Endodermal cell (in vitro differentiated cells): ENCODE measurements around the gene RAD51D. TPM values are rescaled to one million over a fixed set of nuclear protein-coding genes. Genes with fewer than 3 reads are reported as not detected.

Experiments used
- DNase-seq: peaks from one replicate; pipeline ENCODE4 v3.0.0-alpha.2; 2017
- H3K27ac ChIP-seq: 2 replicates; pipeline ENCODE4 v1.5.1; 2013; ENCODE audit warnings: mild to moderate bottlenecking, low read depth, low read length, moderate library complexity
- H3K27me3 ChIP-seq: 2 replicates; pipeline ENCODE4 v1.6.1; 2013; ENCODE audit warnings: mild to moderate bottlenecking, low read length, moderate library complexity; ENCODE audit not compliant: insufficient read depth, control insufficient read depth, poor library complexity, severe bottlenecking
- H3K36me3 ChIP-seq: 2 replicates; pipeline ENCODE4 v1.7.0; 2013; ENCODE audit warnings: mild to moderate bottlenecking, low read length, moderate library complexity; ENCODE audit not compliant: control insufficient read depth, insufficient read depth
- H3K4me1 ChIP-seq: one replicate; pipeline ENCODE4 v1.7.0; 2013; ENCODE audit warnings: low read length; ENCODE audit not compliant: control insufficient read depth, insufficient read depth
- H3K4me3 ChIP-seq: 2 replicates; pipeline ENCODE4 v1.5.1; 2013; ENCODE audit warnings: mild to moderate bottlenecking, low read length, moderate library complexity
- H3K9ac ChIP-seq: 2 replicates; pipeline ENCODE4 v1.6.1; 2013; ENCODE audit warnings: mild to moderate bottlenecking, low read length, moderate library complexity; ENCODE audit not compliant: poor library complexity, severe bottlenecking; ENCODE audit errors: extremely low read depth
- H3K9me3 ChIP-seq: 2 replicates; pipeline ENCODE4 v1.6.1; 2013; ENCODE audit warnings: mild to moderate bottlenecking, low read length, moderate library complexity; ENCODE audit not compliant: control insufficient read depth
- H3K27ac Mint-ChIP-seq: 2 replicates; pipeline ENCODE4 v1.8.0; 2020; ENCODE audit warnings: mixed read lengths
- H3K27me3 Mint-ChIP-seq: 2 replicates; pipeline ENCODE4 v1.8.0; 2021; ENCODE audit warnings: mild to moderate bottlenecking, mixed read lengths; ENCODE audit not compliant: insufficient read depth
- H3K36me3 Mint-ChIP-seq: 2 replicates; pipeline ENCODE4 v1.8.0; 2020; ENCODE audit warnings: low read depth, mixed read lengths
- H3K4me1 Mint-ChIP-seq: 2 replicates; pipeline ENCODE4 v1.8.0; 2020; ENCODE audit warnings: mixed read lengths
- H3K4me3 Mint-ChIP-seq: 2 replicates; pipeline ENCODE4 v1.8.0; 2020; ENCODE audit warnings: mild to moderate bottlenecking, moderate library complexity, mixed read lengths
- H3K9me3 Mint-ChIP-seq: 2 replicates; pipeline ENCODE4 v1.8.0; 2020; ENCODE audit warnings: mild to moderate bottlenecking, mixed read lengths
- WGBS, 2 experiments: methylation state at CpG; one replicate each; pipeline versions ENCODE4 v1.1.5 to v1.1.7; 2013; ENCODE audit warnings: missing lambda C conversion rate in 2 of 2, mixed read lengths in 1 of 2; ENCODE audit not compliant: insufficient coverage in 1 of 2, insufficient read length in 1 of 2; 5-methylcytosine and 5-hydroxymethylcytosine counted together
- total RNA-seq, 2 donors: library from RNA; stranded (reverse); fragmentation: NEBNext Ultra II Directional in 1 of 2; extraction: Animal tissue kit (Norgen Biotek cat#: 25700) in 1 of 2; gene quantifications; 2 replicates in 1 of 2; 3 replicates in 1 of 2; pipeline ENCODE4 v1.2.1, GENCODE V29; 2021
- TF ChIP-seq, protein P1 (sequence below): fragments of 200-600 bp; sonication (generic); conservative IDR thresholded peaks from 2 replicates; pipeline ENCODE4 v1.5.0; 2021; ENCODE audit warnings: antibody characterized with exemption, mild to moderate bottlenecking

The RAD51D gene
- total RNA-seq, 2 donors from 2014 or later = 24.8 to 26.0 TPM

- Histone ChIP-seq H3K4me1 (no peaks in the 10 kb centered on the region), H3K9me3 (no peaks in the 10 kb centered on the region), H3K27ac (no peak overlapping the region), H3K36me3 (peaks cover 47% of the 10 kb centered on the region), H3K27me3 (no peaks in the 10 kb centered on the region), H3K9ac (no peak overlapping the region), H3K4me3 (no peak overlapping the region)
- H3K4me1 Mint-ChIP-seq = no peaks in the 10 kb centered on the region
- no peak for DNase-seq
- peaks cover 2% of the 10 kb centered on the region for H3K27me3 Mint-ChIP-seq
- no peaks in the 10 kb centered on the region for H3K9me3 Mint-ChIP-seq
- H3K4me3 Mint-ChIP-seq = no peak overlapping the region
- 100% methylated on average over 3 of the region's 3 CpGs; no CpG with 5 or more reads in 1 of the 2 experiments for WGBS, 2 experiments
- H3K27ac Mint-ChIP-seq = no peak overlapping the region
- peaks cover 33% of the 10 kb centered on the region for H3K36me3 Mint-ChIP-seq
- TF ChIP-seq, protein P1, sequence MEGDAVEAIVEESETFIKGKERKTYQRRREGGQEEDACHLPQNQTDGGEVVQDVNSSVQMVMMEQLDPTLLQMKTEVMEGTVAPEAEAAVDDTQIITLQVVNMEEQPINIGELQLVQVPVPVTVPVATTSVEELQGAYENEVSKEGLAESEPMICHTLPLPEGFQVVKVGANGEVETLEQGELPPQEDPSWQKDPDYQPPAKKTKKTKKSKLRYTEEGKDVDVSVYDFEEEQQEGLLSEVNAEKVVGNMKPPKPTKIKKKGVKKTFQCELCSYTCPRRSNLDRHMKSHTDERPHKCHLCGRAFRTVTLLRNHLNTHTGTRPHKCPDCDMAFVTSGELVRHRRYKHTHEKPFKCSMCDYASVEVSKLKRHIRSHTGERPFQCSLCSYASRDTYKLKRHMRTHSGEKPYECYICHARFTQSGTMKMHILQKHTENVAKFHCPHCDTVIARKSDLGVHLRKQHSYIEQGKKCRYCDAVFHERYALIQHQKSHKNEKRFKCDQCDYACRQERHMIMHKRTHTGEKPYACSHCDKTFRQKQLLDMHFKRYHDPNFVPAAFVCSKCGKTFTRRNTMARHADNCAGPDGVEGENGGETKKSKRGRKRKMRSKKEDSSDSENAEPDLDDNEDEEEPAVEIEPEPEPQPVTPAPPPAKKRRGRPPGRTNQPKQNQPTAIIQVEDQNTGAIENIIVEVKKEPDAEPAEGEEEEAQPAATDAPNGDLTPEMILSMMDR = no peak
Measured at GRCh38 chr17:35130392-35130791, 10.7 kb upstream of the RAD51D start.

- peaks cover 42% of the 10 kb centered on the region for H3K36me3 ChIP-seq
Measured at GRCh38 chr17:35129973-35130351, 10.3 kb upstream of the RAD51D start.

DNA sequence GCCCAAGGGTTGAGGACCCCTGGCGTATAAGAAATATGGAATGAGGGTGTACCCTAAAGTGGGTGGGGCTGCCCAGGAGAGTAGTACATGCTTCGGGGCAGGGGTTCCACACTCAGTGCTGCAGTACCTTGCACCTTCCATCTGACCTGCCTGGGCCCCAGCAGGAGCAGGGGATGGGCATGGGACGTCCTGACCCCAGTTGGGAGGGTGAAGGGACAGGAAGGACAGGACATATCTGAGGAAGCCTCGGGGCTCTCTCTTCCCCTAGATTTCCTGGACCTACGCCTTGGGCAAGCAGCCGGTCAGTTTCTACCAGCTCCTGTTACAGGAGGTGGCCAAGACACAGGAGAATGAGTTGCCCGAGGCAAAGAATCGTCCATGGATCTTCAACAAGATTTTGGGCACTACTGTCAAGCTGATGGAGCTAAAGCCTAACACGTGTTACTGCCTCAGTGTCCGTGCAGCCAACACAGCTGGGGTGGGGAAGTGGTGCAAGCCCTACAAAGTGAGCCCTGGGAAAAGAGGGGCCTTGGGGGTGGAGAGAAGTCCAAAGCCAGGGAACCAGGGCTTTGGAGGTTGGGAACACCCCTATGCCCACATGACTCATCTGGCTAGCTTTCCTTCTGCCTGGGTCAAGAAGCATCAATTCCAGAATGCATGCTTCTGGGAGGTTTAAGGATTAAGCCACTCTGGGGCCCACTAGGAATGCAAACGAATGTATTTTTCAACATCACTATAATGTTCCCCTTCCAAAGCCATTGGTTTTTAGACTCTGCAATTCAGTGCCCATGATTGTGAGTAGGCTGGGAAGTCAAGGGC is 9.7 kb upstream of the RAD51D start:
- H3K9me3 ChIP-seq = no peaks in the 10 kb centered on the region
- DNase-seq = no peak

More at GRCh38 chr17:35129973-35130351, 10.3 kb upstream of the RAD51D start:
- Mint-ChIP-seq H3K27me3 (peaks cover 2% of the 10 kb centered on the region), H3K4me1 (no peaks in the 10 kb centered on the region), H3K36me3 (peaks cover 28% of the 10 kb centered on the region), H3K27ac (no peak overlapping the region), H3K4me3 (no peak overlapping the region), H3K9me3 (no peaks in the 10 kb centered on the region)
- DNase-seq = no peak
- TF ChIP-seq, protein P1 = no peak
- H3K9me3 ChIP-seq = no peaks in the 10 kb centered on the region
- no peaks in the 10 kb centered on the region for H3K4me1 ChIP-seq
- no peaks in the 10 kb centered on the region for H3K27me3 ChIP-seq
- H3K9ac ChIP-seq = no peak overlapping the region
- WGBS, 2 experiments = 91 to 93% methylated on average over 2 to 5 of the region's 5 CpGs
- H3K4me3 ChIP-seq = no peak overlapping the region
- H3K27ac ChIP-seq = no peak overlapping the region

More for the DNA sequence above, 9.7 kb upstream of the RAD51D start:
- Histone ChIP-seq H3K27me3 (no peaks in the 10 kb centered on the region), H3K36me3 (peaks cover 36% of the 10 kb centered on the region), H3K27ac (no peak overlapping the region), H3K4me3 (no peak overlapping the region), H3K9ac (no peak overlapping the region), H3K4me1 (no peaks in the 10 kb centered on the region)
- no peaks in the 10 kb centered on the region for H3K9me3 Mint-ChIP-seq
- TF ChIP-seq, protein P1 = no peak
- WGBS, 2 experiments = 86 to 92% methylated on average over 10 to 11 of the region's 11 CpGs
- H3K27ac Mint-ChIP-seq = no peak overlapping the region
- H3K4me3 Mint-ChIP-seq = no peak overlapping the region
- H3K36me3 Mint-ChIP-seq = peaks cover 23% of the 10 kb centered on the region
- peaks cover 2% of the 10 kb centered on the region for H3K27me3 Mint-ChIP-seq
- no peaks in the 10 kb centered on the region for H3K4me1 Mint-ChIP-seq
